Loucy (cell line): ENCODE data around the gene PKIB.

ENCODE experiments used
- CTCF ChIP-seq: fragments of 200-600 bp; sonication (generic); conservative IDR thresholded peaks from 2 replicates; pipeline ENCODE4 v1.5.1; 2014; ENCODE audit warnings: mild to moderate bottlenecking, antibody characterized with exemption, low read length
- EZH2phosphoT487 ChIP-seq: fragments of 200-600 bp; IDR thresholded peaks from 2 replicates; pipeline ENCODE4 v1.6.1; 2018; ENCODE audit warnings: antibody characterized with exemption, mild to moderate bottlenecking, moderate library complexity, borderline replicate concordance

- TF ChIP-seq CTCF = no peak
- TF ChIP-seq EZH2phosphoT487 = no peak
Measured at GRCh38 chr6:122753688-122754056, 143.5 kb downstream of the PKIB start.
